HG02852 (cell line): ENCODE data around the gene SCN9A.
"Not testable (repeated sequence)": the region's sequence is repeated elsewhere in the genome, so short reads cannot be mapped to it uniquely, and the experiment has no call there.

ENCODE experiments used
- ATAC-seq: cut with Tn5 transposase; IDR thresholded peaks from one replicate; pipeline ENCODE4 v1.9.1; 2021; ENCODE audit warnings: mild to moderate bottlenecking, moderate library complexity; ENCODE audit not compliant: unreplicated experiment

Gene SCN9A

DNA sequence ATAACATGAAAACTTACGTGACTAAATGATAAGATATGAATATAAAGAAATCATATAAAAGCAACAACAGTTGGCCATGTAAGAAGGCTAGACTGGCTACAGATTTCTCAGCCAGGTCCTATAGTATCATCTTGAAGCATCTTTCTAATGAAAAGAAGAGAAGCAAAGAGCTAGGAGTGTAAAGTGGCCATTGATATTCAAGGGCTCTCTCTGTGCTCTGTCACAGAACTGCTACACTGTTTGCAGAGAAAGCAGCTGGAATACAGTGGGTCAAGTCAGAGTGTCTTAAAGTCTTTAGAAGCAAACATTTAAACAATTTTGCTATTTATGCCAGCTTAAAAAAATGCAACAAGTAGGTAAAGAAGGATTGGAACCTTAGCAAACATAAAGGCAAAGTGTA is 118.8 kb downstream of the SCN9A start:
- ATAC-seq: no peak

DNA sequence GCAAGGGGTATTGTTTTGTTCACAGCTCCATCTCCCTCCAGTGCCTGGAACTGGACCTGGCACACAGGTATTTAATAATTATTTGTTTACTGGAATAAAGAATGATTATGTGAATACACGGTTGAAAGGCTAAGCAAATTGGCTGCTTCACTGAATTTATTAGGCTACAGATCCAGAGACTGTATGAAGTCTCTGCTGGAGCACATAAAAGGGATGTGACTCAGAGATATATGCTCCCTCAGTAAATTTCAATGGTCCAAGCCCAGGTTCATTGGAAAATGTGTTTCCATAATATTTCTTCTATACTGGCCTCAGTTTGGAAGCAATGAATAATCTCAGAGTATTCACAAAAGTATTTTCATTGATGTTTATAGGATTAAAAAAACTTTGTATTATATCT is 126.4 kb downstream of the SCN9A start:
- ATAC-seq: no peak

DNA sequence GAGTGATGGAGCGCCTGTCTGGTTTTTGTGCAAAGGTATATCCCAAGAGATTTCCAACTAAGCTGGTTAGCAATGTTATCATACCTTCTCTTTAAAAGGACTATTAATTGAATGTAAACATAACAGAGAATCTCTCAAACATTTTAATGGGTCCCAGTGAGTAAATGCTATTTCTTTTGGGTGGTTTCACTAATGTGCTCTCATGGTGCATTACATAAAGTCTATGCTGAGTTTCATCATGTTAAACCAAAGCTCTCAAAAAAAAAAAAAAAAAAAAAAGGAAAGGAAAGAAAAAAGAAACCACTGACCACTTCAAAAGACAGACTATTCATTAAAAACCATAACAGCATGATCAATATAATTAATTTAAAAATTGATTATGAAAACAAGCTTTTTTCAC is 128.8 kb downstream of the SCN9A start:
- no peak for ATAC-seq

DNA sequence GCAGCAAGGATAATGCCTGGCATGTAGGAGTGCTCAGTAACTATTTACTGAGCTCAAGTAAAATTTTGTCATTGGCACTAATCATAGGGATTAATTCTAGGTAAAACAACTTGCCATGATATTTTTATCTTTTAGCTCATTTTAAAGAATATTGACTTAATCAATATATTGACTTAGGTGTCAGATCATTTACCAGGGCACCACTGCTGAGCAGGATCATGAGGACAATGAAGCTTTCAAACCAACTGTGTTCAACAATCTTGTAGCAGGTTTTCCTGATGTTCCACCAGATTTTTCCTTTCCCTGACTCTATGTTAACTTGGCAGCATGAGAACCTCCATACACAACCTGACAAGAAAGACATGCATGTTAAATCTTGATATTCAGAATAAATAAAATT is 133.4 kb downstream of the SCN9A start:
- ATAC-seq: no peak

DNA sequence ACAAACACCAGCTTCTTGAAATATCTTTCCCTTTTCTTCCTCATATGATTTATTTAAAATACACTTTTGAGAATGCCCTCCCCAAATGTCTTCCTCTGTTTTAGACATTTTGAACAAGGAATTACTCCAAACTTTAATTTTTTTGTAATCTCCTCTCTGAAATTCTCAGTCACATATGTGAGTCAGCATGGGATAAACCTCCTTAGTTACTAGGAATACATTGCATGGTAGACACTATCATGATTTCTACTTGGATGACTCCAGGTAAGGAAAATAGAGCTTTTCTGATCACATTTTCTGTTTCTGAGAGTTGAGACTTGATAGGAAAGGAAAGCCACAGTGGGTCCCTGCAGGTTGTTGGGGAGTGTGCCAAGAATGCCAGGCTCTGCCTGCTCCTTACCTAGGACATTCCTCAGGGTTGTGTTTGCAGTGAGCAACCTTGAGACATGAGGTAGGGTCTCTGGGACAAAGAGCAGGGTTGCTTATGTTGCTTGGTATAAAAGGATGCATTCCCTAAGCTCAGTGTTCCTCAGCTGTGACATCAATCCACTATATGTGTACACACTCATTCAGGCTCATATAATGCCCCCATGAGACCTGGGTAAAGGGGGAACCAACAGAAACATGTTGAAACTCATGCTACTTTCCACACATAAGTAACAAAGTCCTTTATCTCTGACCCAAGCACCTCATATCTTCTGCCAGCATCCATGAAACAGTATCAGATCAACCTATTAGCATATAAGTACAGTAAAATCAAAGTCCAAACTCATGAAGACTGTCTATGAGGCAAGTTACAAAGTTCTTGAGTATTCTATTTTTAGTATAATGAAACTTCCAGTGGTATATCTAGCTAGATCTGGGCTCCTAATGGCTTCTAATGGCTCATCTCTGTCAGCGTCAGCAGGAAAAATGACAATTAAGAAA is 135.1 kb downstream of the SCN9A start:
- ATAC-seq: no peak

DNA sequence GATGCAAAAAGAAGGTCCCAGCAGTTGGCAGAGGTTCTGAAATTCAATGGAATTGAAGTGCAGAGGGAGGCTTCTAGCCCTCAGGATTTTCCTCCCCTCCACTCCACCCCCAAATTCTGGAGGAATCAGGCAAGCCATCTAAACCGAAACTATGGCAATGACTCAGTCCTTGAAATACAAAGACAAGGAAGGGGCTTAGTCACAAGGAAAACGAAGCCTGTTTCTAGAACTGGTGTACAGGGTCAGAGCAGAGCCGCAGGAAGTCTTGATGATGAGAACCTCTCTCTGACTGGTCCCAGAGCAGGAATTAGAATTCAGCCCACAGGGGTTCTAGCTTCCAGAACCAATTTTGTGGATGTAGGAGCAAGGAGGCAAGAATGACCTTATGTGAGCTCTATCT is 136.2 kb downstream of the SCN9A start:
- ATAC-seq: no peak

DNA sequence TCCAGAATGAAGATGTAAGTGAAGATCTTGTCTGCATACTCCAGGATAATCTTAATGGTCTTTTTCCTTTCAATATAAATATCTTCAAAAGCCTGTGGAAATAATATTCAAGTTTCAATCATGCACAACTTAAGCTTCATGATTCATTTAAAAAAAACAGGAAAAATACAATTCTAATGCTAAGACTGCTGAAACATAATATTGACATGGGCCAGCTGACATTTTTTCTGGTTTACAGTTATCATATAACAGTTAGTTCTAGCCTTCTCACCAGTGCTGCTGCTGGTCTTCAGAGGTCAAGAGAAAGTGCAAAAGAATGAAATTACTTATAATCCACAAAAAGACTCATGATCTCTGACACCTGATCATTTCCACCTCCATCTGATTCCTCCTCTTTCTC is 137.6 kb downstream of the SCN9A start:
- no peak for ATAC-seq

DNA sequence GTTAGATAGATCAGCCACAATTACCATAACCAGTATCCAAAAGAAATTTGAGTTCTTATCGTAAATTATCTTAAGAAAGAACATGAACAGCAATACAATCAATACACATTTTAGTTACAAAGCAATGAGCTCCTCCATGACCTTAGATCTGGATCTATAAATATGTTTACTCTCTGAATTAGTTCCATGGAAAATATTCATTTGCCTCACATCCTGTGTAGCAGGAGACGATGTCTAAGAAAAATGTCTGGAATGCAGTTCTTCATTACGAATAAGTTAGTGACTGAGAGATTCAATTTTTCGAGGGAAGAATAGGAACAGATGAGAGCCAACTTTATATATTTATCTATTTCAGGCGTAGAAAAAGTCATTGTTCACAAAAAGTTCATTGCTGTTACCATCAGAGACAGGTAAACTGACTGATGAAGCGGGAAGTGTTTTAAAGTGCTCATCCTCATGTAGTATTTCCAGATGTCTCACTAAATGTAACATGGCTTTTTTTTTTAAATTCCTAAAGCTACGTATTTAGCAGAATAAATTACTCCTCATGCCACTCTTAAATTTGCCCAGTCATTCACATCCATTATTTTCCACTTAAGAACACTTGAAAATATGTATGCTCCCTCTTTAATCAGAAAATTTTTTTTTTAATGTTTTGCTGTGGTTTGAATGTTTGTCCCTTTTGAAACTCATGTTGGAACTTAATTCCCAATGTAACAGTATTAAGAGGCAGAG is 141.5 kb downstream of the SCN9A start:
- no peak for ATAC-seq

DNA sequence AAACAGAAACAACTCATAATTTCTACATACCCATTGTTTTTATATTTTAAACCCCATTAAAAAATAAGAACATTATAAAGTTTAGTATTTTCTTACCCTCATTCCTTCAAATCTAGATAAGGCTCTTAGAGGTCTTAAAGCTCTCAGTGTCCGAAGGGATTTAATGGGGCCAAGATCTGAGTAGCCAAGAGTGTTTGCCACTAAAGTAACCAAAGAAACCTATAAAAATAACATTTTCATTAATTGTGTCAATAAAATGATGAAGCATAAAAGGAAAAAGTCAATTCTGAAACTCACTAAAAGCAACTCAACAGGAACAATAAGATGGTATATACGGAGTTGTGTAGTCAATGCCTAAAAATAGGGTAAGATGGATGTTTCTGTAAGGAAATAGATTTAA is 142.5 kb downstream of the SCN9A start:
- ATAC-seq: no peak

DNA sequence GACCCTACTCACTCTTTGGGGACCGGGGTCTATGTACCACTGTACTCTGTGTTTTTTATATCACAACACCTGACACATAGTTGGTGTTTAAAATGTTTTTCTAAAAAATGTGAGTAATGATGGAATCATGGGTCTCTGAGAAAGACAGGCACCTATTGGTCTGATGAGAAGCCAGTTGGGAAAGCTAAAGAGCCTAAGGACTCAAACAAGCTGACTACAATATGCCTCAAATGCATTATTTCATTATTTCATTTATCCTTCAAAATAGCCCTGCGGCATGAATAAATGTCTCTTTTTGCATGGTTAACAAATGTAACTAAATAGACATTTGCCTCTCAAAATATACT is 145.0 kb downstream of the SCN9A start:
- no peak for ATAC-seq

DNA sequence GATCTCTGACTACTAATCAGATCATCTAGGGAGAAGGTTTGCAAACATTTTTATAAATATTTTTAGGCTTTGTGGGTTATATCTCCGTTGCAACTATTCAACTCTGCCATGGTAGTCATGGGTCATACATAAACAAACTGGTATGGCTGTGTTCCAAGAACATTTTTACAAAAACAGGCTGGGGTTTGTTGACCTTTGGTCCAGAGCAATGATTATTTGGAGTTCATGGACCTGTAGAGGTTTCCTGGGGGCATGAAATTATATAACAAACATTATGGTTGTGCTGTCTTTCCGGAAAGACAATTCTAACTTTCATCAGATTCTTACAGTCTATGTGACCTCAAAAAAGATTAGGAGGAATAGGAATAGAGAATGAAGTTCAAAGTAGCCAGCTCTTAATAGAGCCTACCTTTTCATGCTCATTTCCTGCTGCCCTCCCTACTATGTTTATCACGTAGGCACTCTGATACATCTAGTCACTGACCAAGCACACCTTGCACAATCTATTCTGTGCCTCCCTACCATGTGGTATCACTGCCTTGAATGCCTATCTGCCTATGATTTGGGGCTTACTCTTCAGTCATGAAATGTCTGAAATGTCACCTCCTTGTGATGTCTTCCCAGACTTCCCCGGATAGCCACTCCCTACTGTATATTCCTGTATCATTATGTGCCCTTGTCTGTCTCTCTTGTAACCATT is 145.6 kb downstream of the SCN9A start:
- ATAC-seq: no peak

DNA sequence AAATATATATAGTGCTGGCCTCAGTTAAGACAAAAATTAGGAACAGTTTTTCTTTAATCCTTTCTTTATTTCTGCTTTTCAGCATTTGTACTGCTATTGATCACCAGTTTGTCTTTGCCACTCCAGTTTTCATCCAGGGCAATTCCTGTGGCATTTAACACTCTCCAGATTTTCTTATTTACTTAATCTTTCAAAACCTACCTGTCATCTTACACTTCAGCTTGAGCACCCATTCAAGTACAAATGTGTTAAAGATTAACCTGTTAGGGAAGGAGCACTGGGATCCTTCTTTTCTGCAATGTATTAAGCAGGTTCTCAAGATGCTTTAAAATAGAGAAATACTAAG is 146.1 kb downstream of the SCN9A start:
- no peak for ATAC-seq

DNA sequence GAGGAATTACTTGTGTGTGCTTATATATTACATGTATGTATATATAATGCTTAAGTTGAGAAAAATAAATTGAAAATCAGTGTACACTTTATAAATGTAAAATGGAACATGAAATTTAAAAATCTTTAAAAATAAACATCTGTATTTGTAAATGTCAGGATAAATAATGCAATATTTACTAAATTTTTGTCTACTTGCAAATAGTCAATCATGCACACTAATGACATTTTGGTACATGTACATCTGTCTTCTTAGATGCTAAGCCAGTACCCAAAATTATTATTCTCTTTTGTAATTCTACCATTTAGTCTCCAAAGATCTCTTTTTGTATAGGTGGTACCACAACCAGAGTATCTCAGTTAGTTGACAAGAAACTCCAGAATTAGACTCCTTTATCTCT is 151.5 kb downstream of the SCN9A start:
- ATAC-seq: no peak

DNA sequence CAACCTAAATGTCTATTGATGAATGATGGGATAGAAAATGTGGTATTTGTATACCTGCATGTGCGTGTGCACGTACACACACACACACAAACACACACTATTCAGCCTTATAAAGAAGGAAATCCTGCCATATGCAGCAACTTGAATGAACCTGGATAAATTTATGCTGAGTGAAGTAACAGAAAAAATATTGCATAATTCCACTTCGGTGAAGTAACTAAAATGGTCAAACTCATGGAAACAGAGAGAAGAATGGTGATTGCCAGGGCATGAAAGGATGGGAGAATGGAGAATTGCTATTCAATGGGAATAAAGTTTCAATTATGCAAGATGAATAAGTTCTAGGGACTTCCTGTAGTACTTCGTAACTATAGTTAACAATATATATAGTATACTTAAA is 152.4 kb downstream of the SCN9A start:
- no peak for ATAC-seq

DNA sequence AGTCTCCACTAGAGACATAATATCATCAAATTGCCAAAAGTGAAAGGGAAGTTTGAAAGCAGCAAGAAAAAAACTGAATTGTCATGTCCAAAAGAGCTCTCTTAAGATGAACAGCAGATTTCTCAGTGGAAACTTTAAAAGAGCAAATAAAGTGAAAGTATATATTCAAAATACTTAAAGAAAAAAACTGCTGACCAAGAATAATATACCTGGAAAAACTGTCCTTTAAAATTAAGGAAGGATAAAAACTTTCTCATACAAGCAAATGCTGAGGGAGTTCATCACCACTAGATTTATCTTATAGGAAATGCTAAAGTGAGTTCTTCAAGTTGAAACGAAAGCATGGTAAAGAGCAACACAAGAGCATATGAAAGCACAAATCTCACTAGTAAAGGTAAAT is 164.7 kb downstream of the SCN9A start:
- ATAC-seq: no peak

DNA sequence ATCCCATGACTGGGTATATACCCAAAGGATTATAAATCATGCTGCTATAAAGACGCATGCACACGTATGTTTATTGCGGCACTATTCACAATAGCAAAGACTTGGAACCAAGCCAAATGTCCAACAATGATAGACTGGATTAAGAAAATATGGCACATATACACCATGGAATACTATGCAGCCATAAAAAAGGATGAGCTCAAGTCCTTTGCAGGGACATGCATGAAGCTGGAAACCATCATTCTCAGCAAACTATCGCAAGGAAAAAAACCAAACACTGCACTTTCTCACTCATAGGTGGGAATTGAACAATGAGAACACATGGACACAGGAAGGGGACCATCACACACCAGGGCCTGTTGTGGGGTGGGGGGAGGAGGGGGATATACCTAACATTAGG is 165.8 kb downstream of the SCN9A start:
- not testable (repeated sequence) for ATAC-seq

DNA sequence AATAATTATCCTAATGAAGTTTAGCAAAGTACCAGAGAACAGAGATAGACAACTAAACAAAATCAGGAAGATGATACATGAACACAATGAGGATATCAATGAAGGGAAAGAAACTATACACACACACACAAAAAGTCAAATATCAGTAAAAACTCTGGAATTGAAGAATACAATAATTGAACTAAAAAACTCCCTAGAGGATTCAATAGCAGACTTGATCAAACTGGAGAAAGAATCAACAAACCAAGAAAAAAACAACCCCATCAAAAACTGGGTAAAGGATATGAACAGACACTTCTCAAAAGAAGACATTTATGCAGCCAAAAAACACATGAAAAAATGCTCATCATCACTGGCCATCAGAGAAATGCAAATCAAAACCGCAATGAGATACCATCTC is 166.4 kb downstream of the SCN9A start:
- not testable (repeated sequence) for ATAC-seq

DNA sequence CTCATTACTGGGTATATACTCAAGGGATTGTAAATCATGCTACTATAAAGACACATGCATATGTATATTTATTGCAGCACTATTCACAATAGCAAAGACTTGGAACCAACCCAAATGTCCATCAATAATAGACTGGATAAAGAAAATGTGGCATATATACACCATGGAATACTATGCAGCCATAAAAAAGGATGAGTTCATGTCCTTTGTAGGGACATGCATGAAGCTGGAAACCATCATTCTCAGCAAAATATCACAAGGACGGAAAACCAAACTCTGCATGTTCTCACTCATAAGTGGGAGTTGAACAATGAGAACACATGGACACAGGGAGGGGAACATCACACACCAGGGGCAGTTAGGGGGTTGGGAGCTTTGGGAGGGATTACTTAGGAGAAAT is 169.6 kb downstream of the SCN9A start:
- ATAC-seq: not testable (repeated sequence)

DNA sequence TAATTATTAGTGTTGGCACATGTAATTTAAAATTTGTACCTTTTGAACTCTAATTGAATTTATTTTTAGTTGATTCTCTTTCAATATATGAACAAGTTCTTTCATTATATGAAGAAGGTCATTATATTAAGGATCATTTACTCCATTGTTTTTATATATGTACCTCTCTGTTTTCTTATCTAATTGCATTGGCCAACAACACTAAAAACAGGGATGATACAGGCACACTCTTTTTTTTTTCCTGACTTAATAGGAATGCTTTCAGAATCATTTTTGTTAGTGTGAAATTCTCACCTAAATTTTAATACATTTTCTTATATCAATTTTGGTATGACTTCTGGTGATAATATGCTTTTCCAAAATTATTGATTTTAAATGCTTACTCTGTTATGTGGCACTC is 173.0 kb downstream of the SCN9A start:
- ATAC-seq: no peak

DNA sequence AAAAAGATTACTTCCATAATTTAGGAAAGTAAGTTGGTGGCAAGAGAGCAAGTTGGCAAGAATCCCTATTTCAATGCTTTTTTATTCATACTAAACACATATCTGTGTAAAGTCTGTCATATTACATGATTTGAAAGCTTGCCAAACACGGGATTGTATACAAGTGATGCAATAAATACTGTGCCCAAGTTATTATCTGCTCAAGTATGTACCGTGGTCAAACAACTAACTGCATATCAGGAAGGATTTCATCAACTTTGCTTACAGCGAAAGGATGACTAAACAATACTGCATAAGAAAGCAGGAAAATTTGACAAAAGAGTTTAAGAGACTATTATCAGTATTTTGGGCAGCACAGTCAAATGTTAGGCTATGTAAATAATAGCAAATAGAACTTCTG is 178.3 kb downstream of the SCN9A start:
- ATAC-seq: no peak

DNA sequence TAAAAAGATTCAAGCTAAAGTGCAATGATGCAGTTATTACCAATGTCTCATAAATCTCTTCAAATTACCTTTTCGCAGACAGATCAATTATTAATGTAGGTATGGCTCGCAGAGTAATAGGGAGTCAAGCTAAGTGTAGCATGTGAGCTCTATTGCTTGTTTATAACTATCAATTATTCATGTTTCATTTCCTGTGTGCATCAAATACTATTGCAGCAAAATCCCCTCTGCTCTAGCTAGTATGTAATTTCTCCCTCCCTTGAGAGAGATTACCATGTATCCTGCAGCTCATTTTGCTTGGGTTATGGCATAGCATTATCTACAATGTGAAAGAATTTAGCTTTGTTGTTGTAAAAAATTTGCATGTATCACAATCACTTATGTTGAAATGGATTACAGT is 182.3 kb downstream of the SCN9A start:
- ATAC-seq: no peak

DNA sequence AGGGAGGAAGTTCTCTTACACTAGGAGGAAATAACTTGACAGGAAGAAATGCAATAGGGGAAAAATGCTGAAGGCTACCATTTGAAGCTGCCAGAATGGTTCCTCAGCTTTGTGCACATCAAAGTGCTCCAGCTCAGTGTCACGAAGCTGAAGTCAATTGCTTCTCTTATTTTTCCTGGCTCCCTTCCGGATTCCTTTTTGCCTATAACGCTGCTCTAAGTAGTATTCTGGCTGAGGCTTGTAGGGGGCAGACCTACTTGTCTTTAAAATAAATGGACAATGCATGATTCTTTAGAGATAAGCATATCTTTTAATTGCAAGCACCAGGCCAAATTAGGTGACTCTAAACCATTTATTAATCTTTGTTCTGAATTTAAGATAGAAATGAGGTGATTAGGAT is 187.7 kb downstream of the SCN9A start:
- no peak for ATAC-seq
